Measurements from ENCODE around the gene SMIM34.
"Not testable (repeated sequence)": the region's sequence is repeated elsewhere in the genome, so short reads cannot be mapped to it uniquely, and the experiment has no call there.

Gene SMIM34

DNA sequence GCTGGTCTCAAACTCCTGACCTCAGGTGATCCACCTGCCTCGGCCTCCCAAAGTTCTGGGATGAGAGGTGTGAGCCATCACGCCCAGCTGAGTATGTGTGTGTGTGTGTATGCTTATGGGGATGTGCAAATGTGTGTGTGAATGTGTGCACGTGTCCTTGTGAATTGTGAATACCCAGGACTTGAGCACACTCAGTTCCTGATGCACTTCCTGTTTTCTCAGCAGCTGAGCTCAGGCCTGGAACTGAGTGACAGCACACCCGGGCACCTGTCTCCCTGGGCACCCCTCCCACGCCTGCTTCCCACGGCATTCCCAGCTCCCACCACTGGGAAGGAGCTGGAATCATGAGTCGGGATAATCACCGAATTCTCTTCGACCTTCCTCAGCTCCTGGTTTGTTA, 16.5 kb downstream of the SMIM34 start:
- not testable (repeated sequence) for H3K9ac ChIP-seq (ENCODE audit: insufficient read length, low read depth); H3K4me3 ChIP-seq (ENCODE audit: insufficient read length, low read depth); H3K27me3 ChIP-seq (ENCODE audit: insufficient read depth, insufficient read length); H3K4me1 ChIP-seq (ENCODE audit: insufficient read depth, insufficient read length); H3K9me3 ChIP-seq (ENCODE audit: insufficient read depth, low read length); H3K36me3 ChIP-seq (ENCODE audit: insufficient read depth, insufficient read length, low read length); DNase-seq (ENCODE audit: low read depth, low spot score)

DNA sequence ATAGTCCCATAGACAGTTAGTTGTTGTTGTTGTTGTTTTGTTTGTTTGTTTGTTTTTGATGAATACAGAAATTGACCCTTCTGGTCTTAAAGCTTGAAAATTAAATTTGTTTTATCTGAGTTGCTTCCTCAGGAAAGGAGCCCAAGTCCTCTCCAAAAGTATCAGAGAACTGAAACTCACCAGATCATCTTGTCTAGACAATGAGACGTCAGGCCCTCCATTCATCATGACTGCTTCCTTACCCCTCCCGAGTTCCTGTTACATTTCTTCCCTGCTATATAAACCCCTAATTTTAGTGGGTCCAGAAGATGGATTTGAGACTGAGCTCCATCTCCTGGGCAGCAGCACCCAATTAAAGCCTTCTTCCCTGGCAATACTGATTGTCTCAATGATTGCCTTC, 17.1 kb downstream of the SMIM34 start:
- DNase-seq (ENCODE audit: low read depth, low spot score); H3K9me3 ChIP-seq (ENCODE audit: insufficient read depth, low read length); H3K4me1 ChIP-seq (ENCODE audit: insufficient read depth, insufficient read length): not testable (repeated sequence)

DNA sequence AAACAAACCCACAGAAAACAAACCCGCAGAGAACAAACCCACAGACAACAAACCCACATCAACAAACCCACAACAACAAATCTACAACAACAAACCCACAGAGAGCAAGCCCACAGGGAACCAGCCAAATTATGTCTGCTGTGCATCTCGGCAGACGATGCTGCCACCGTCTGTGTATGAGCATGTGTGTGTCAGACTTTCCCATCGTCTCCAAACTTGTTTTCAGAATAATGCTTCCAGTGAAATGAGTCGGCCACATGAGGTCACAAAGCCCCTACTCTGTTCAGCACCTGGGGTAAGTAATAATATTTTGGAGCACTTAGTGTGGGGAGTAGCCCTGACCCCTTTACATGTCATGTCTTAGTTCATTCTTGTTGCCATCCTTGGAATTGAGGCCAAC, 17.6 kb downstream of the SMIM34 start:
- not testable (repeated sequence) for H3K4me1 ChIP-seq (ENCODE audit: insufficient read depth, insufficient read length); H3K4me3 ChIP-seq (ENCODE audit: insufficient read length, low read depth); DNase-seq (ENCODE audit: low read depth, low spot score); H3K9ac ChIP-seq (ENCODE audit: insufficient read length, low read depth); H3K36me3 ChIP-seq (ENCODE audit: insufficient read depth, insufficient read length, low read length); H3K9me3 ChIP-seq (ENCODE audit: insufficient read depth, low read length); H3K27me3 ChIP-seq (ENCODE audit: insufficient read depth, insufficient read length)

More for the DNA sequence above, 17.1 kb downstream of the SMIM34 start:
- not testable (repeated sequence) for H3K36me3 ChIP-seq (ENCODE audit: insufficient read depth, insufficient read length, low read length); H3K27me3 ChIP-seq (ENCODE audit: insufficient read depth, insufficient read length); H3K9ac ChIP-seq (ENCODE audit: insufficient read length, low read depth); H3K4me3 ChIP-seq (ENCODE audit: insufficient read length, low read depth)

DNA sequence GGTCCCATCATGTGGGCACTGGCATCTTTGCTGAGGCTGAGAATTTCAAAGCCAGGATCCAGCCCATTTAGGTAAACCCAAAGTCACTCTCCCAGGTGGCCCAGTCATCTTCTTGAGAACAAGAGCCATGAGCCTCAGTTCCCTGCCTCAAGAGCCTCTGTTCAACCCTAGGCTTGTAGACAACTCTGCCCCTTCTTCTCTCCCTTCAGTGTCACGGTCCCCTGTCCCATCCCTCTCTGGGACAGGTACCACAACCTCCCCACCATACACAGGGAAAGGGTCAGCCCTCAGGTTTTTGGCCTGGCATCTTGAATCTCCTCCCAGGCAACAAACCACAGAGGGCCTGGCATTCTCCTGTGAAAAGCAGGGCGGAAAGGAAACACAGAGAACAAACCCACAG, 18.1 kb downstream of the SMIM34 start:
- not testable (repeated sequence) for H3K27me3 ChIP-seq (ENCODE audit: insufficient read depth, insufficient read length); H3K4me3 ChIP-seq (ENCODE audit: insufficient read length, low read depth); H3K9me3 ChIP-seq (ENCODE audit: insufficient read depth, low read length); H3K4me1 ChIP-seq (ENCODE audit: insufficient read depth, insufficient read length); H3K36me3 ChIP-seq (ENCODE audit: insufficient read depth, insufficient read length, low read length); H3K9ac ChIP-seq (ENCODE audit: insufficient read length, low read depth); DNase-seq (ENCODE audit: low read depth, low spot score)

DNA sequence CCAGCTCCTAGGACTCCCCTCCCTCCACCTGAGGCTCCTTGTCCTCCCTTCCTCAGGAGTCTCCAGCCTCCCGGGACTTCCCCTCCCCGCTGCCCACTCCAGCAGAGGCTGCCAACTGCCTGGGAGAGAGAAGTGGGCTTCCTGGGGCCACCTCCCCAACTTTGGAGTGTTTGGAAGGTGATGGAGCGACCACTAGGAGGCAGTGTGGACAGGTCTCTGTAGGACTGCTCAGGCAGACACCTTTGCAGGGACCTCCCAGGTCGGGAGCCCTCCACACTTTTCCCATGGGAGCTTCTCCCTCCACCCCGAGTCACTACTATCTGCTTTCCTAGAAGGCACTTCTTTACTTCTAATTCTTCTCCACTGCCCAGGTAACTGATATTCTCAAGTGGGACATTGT, 19.0 kb downstream of the SMIM34 start:
- not testable (repeated sequence) for H3K27me3 ChIP-seq (ENCODE audit: insufficient read depth, insufficient read length); DNase-seq (ENCODE audit: low read depth, low spot score); H3K9me3 ChIP-seq (ENCODE audit: insufficient read depth, low read length); H3K4me1 ChIP-seq (ENCODE audit: insufficient read depth, insufficient read length); H3K4me3 ChIP-seq (ENCODE audit: insufficient read length, low read depth); H3K36me3 ChIP-seq (ENCODE audit: insufficient read depth, insufficient read length, low read length); H3K9ac ChIP-seq (ENCODE audit: insufficient read length, low read depth)

DNA sequence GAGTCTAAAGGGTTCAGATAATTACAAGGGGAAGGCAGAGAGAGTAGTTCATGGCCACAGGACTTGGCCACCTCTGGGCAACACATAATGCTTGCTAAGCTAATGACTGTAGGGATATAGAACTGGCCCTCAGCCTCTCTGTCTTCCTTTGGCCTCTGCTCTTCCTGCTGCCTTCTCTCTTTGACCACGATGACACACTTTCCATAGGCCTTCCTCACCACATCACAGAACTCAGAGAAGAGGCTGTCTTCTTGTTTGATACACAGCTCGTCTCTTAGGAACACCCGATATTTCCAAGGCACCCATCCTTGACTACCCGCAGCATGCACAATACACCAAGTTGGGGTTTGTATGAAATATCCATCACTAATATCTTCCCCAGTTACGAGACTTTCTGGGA, 23.2 kb downstream of the SMIM34 start:
- not testable (repeated sequence) for H3K9me3 ChIP-seq (ENCODE audit: insufficient read depth, low read length); H3K36me3 ChIP-seq (ENCODE audit: insufficient read depth, insufficient read length, low read length); H3K4me3 ChIP-seq (ENCODE audit: insufficient read length, low read depth); DNase-seq (ENCODE audit: low read depth, low spot score); H3K9ac ChIP-seq (ENCODE audit: insufficient read length, low read depth); H3K4me1 ChIP-seq (ENCODE audit: insufficient read depth, insufficient read length); H3K27me3 ChIP-seq (ENCODE audit: insufficient read depth, insufficient read length)

DNA sequence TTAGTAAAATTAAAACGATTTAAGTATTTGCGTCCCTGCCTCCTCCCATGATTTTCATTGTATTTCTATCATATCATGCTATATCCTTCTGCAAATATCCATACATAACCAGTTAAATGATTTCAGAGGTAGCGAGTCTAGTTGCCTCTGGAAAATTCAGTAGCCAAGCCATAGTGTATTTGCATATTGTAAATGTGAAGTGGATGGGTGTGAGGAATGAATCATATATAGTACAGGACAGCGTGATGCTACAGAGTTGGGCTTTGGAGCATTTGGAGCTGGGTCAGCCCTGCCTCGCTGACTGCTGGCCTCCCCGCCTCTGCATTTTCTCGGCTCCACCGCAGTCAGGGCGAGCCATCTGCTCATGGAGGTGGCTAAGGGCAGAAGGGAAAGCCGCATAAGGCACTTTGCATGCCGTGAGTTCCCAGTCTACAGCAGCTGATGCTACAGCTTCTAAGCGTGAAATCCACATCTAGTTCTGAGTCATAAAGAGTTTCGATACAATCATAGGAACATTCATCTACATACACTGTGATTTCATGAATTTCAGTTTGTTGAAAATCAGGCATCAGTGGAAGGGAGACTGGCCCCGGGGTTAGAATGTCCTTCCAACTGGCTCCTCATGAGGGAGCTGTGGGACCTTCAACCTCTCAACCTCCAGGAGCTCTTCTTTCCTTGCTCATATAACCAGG, 39.9 kb downstream of the SMIM34 start:
- H3K4me3 ChIP-seq (ENCODE audit: insufficient read length, low read depth); H3K9me3 ChIP-seq (ENCODE audit: insufficient read depth, low read length); H3K4me1 ChIP-seq (ENCODE audit: insufficient read depth, insufficient read length); DNase-seq (ENCODE audit: low read depth, low spot score); H3K27me3 ChIP-seq (ENCODE audit: insufficient read depth, insufficient read length); H3K9ac ChIP-seq (ENCODE audit: insufficient read length, low read depth); H3K36me3 ChIP-seq (ENCODE audit: insufficient read depth, insufficient read length, low read length): not testable (repeated sequence)

DNA sequence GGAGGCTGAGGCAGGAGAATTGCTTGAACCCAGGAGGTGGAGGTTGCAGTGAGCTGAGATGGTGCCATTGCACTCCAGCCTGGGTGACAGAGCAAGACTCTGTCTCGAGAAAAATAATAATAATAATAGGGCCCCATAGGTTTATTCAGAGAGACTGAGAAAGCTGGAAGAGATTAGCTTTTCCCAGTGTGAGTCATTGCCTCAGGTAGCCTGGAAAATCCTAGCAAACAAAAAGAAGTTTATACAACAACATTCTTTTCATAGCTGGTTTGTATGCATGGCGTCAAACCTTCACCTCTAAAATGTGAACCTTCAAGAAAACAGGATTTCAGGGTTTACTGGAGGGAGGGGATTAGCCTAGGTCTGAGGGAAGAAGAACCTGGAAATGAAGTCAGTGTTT, 40.6 kb downstream of the SMIM34 start:
- not testable (repeated sequence) for H3K27me3 ChIP-seq (ENCODE audit: insufficient read depth, insufficient read length); H3K36me3 ChIP-seq (ENCODE audit: insufficient read depth, insufficient read length, low read length); H3K4me3 ChIP-seq (ENCODE audit: insufficient read length, low read depth); H3K9me3 ChIP-seq (ENCODE audit: insufficient read depth, low read length); DNase-seq (ENCODE audit: low read depth, low spot score); H3K9ac ChIP-seq (ENCODE audit: insufficient read length, low read depth); H3K4me1 ChIP-seq (ENCODE audit: insufficient read depth, insufficient read length)

DNA sequence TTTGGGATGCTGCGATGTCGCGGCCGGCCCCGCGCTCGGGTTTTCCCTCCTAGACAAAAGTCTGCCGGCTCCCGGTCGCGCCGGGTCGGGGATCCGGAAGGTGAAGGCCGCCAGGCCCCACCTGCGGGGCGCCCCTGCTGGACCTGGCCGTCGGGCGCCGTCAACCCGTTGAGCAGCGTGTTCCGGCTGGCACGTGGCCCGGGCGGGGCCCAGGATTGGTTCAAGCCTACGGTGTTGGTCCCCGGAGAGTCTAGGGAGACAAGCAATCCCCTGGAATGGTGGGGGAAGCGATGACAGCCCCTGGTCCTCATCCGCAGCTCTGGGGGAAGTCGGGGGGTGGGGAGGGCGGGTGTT, 48.2 kb downstream of the SMIM34 start:
- H3K4me3 ChIP-seq (ENCODE audit: insufficient read length, low read depth); H3K4me1 ChIP-seq (ENCODE audit: insufficient read depth, insufficient read length); H3K9ac ChIP-seq (ENCODE audit: insufficient read length, low read depth): not testable (repeated sequence)

DNA sequence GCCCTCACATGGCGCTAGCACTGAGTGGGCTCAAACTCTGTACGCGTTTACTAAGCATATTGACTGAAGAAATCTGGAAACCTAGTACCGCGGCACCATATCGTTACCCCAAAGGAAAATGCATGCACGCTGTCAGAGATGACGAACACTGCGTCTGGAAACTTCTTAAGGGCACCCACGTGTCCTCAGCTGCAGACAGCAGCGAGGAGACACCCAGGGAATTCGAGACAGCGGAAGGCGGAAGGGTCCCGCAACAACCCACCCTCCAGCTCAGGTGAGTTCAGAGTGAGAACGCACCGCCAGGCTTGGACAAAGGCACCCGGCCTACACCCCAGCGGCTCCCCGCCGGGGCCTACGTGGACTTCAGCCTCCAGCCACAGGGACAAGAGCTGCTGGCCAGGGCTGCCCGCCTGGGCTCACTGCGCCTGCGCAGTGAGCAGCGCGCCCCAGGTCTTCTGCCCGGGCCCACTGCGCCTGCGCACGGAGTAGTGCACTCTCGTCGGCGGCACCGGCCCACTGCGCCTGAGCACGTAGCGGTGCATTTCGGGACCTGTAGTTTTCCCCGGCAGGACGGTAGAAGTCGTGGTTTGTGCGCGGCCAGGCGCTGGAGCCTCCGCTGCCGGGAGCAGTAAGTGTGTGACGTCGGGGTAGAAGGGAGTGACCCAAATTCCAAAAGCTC, 48.7 kb downstream of the SMIM34 start, which contains the start of gene SMIM11:
SMIM11 (plus strand) TSS at position 568 of the 679 bp plus-strand sequence. CDS start 3,998 bp downstream, outside the sequence.
- H3K36me3 ChIP-seq (ENCODE audit: insufficient read depth, insufficient read length, low read length); H3K9ac ChIP-seq (ENCODE audit: insufficient read length, low read depth): not testable (repeated sequence)

More for the DNA sequence above, 48.2 kb downstream of the SMIM34 start:
- not testable (repeated sequence) for H3K36me3 ChIP-seq (ENCODE audit: insufficient read depth, insufficient read length, low read length); H3K27me3 ChIP-seq (ENCODE audit: insufficient read depth, insufficient read length); H3K9me3 ChIP-seq (ENCODE audit: insufficient read depth, low read length); DNase-seq (ENCODE audit: low read depth, low spot score)

DNA sequence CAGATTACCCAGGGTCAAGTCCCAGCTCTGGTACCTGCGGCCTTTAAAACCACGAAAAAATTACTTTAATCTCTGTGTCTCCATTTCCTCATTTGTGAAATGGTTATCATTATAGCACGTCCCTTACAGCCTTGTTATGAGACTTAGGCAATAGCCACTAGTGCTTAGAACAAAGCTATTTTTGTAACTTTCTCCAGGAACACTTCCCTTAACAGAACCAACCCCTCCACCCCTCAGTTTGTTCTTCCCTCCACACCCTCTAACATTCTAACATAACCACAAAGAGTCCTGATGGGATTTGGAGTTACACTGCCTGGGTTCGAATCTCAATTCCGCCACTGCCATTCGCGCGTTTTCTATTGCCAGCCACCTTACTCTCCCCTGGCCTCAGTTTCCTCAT, 49.3 kb downstream of the SMIM34 start:
- not testable (repeated sequence) for H3K4me1 ChIP-seq (ENCODE audit: insufficient read depth, insufficient read length); H3K9ac ChIP-seq (ENCODE audit: insufficient read length, low read depth); H3K9me3 ChIP-seq (ENCODE audit: insufficient read depth, low read length); H3K27me3 ChIP-seq (ENCODE audit: insufficient read depth, insufficient read length); H3K36me3 ChIP-seq (ENCODE audit: insufficient read depth, insufficient read length, low read length); DNase-seq (ENCODE audit: low read depth, low spot score); H3K4me3 ChIP-seq (ENCODE audit: insufficient read length, low read depth)

More for the DNA sequence above, 48.7 kb downstream of the SMIM34 start, which contains the start of gene SMIM11:
- H3K4me3 ChIP-seq (ENCODE audit: insufficient read length, low read depth); H3K4me1 ChIP-seq (ENCODE audit: insufficient read depth, insufficient read length); DNase-seq (ENCODE audit: low read depth, low spot score); H3K27me3 ChIP-seq (ENCODE audit: insufficient read depth, insufficient read length); H3K9me3 ChIP-seq (ENCODE audit: insufficient read depth, low read length): not testable (repeated sequence)
